IMR-90 (cell line): ENCODE data around the gene VSIG10L2. TPM values are rescaled to one million over a fixed set of nuclear protein-coding genes. Genes with fewer than 3 reads are reported as not detected.

Experiments used
- ATAC-seq: fragments of 200-7000 bp; cut with Tn5 transposase; 2 replicates; pipeline ENCODE4 v1.9.1; 2020; ENCODE audit warnings: low read depth, mild to moderate bottlenecking, moderate library complexity
- BruUV-seq: library from RNA; stranded (reverse); fragments of 400-500 nt; replicated peaks from 2 replicates; lab custom pipeline; 2021; lab: Mats Ljungman, UMichigan
- CTCF ChIA-PET: fragments of 300-600 bp; formaldehyde crosslinking; extraction: SDS; loops from one replicate; lab custom pipeline; 2021; ENCODE audit warnings: antibody characterized with exemption; lab: Yijun Ruan, JAX
- POLR2A ChIA-PET: fragments of 300-600 bp; sonication (Branson Sonifier 250); formaldehyde crosslinking; loops from one replicate; lab custom pipeline; 2022; ENCODE audit warnings: antibody characterized with exemption; ENCODE audit not compliant: unreplicated experiment; lab: Charles Lee
- DNase-seq: peaks from one replicate; pipeline ENCODE4 v3.0.0; 2013
- H2AFZ ChIP-seq: replicated peaks from 2 replicates; pipeline ENCODE3; 2013; ENCODE audit warnings: low read length, mild to moderate bottlenecking; ENCODE audit not compliant: poor library complexity
- H2AK5ac ChIP-seq: 2 replicates; pipeline ENCODE4 v1.6.1; 2013; ENCODE audit warnings: low read depth, low read length, inconsistent platforms
- H2AK9ac ChIP-seq: replicated peaks from 2 replicates; pipeline ENCODE3; 2013; ENCODE audit warnings: mild to moderate bottlenecking, low read depth, low read length, moderate library complexity; ENCODE audit not compliant: poor library complexity
- H2BK120ac ChIP-seq: 2 replicates; pipeline ENCODE4 v1.6.1; 2013; ENCODE audit warnings: low read depth, low read length, inconsistent platforms
- H2BK15ac ChIP-seq: 3 replicates; pipeline ENCODE4 v1.6.1; 2013; ENCODE audit warnings: low read depth, low read length, inconsistent platforms
- H2BK20ac ChIP-seq: 2 replicates; pipeline ENCODE4 v1.6.1; 2013; ENCODE audit warnings: low read depth, mild to moderate bottlenecking, inconsistent platforms, low read length, moderate library complexity
- H2BK5ac ChIP-seq: 2 replicates; pipeline ENCODE4 v1.6.1; 2013; ENCODE audit warnings: mild to moderate bottlenecking, low read depth, low read length, inconsistent platforms; ENCODE audit not compliant: poor library complexity, severe bottlenecking
- H3K14ac ChIP-seq: replicated peaks from 2 replicates; pipeline ENCODE4 v1.6.1; 2013; ENCODE audit warnings: low read depth, low read length, inconsistent platforms
- H3K18ac ChIP-seq: 2 replicates; pipeline ENCODE4 v1.6.1; 2013; ENCODE audit warnings: low read depth, low read length, control low read depth
- H3K23ac ChIP-seq: 2 replicates; pipeline ENCODE4 v1.6.1; 2013; ENCODE audit warnings: low read depth, low read length, inconsistent platforms
- H3K27ac ChIP-seq: 2 replicates; pipeline ENCODE4 v1.5.1; 2013; ENCODE audit warnings: mild to moderate bottlenecking, control low read depth, low read length; ENCODE audit not compliant: insufficient read depth
- H3K27me3 ChIP-seq: 2 replicates; pipeline ENCODE4 v1.6.1; 2013; ENCODE audit warnings: low read length; ENCODE audit not compliant: control insufficient read depth, insufficient read depth
- H3K36me3 ChIP-seq: 2 replicates; pipeline ENCODE4 v1.6.1; 2013; ENCODE audit warnings: low read length, mixed read lengths; ENCODE audit not compliant: control insufficient read depth, insufficient read depth
- H3K4ac ChIP-seq: 2 replicates; pipeline ENCODE4 v1.6.1; 2013; ENCODE audit warnings: low read depth, low read length, inconsistent platforms
- H3K4me1 ChIP-seq: 2 replicates; pipeline ENCODE4 v1.6.1; 2013; ENCODE audit warnings: low read length, mixed read lengths; ENCODE audit not compliant: control insufficient read depth, insufficient read depth
- H3K4me2 ChIP-seq: 2 replicates; pipeline ENCODE4 v1.6.1; 2013; ENCODE audit warnings: low read depth, mild to moderate bottlenecking, control low read depth, low read length, moderate library complexity
- H3K4me3 ChIP-seq: 2 replicates; pipeline ENCODE4 v1.5.1; 2013; ENCODE audit warnings: low read depth, mild to moderate bottlenecking, control low read depth, low read length, moderate library complexity; ENCODE audit not compliant: insufficient read depth
- H3K56ac ChIP-seq: 2 replicates; pipeline ENCODE4 v1.6.1; 2013; ENCODE audit warnings: low read length, inconsistent platforms; ENCODE audit not compliant: insufficient read depth; ENCODE audit errors: extremely low read depth
- H3K79me1 ChIP-seq, 2 experiments: 2 replicates each; pipeline ENCODE4 v1.6.1; 2013; ENCODE audit warnings: low read length in 2 of 2, inconsistent platforms in 1 of 2, low read depth in 1 of 2
- H3K9ac ChIP-seq: 2 replicates; pipeline ENCODE4 v1.6.1; 2013; ENCODE audit warnings: low read depth, low read length, control low read depth
- H3K9me1 ChIP-seq: 2 replicates; pipeline ENCODE4 v1.6.1; 2013; ENCODE audit warnings: low read length, inconsistent platforms; ENCODE audit not compliant: insufficient read depth
- H3K9me3 ChIP-seq: 2 replicates; pipeline ENCODE4 v1.6.1; 2013; ENCODE audit warnings: low read length; ENCODE audit not compliant: control insufficient read depth, insufficient read depth
- H4K20me1 ChIP-seq: 2 replicates; pipeline ENCODE4 v1.6.1; 2013; ENCODE audit warnings: low read length, inconsistent platforms; ENCODE audit not compliant: insufficient read depth
- H4K5ac ChIP-seq: 2 replicates; pipeline ENCODE4 v1.6.1; 2013; ENCODE audit warnings: mild to moderate bottlenecking, low read depth, low read length, control low read depth
- H4K8ac ChIP-seq, 2 experiments: 2 replicates each; pipeline ENCODE4 v1.6.1; 2013; ENCODE audit warnings: low read depth in 2 of 2, low read length in 2 of 2, control low read depth in 1 of 2, inconsistent platforms in 1 of 2
- H4K91ac ChIP-seq: 2 replicates; pipeline ENCODE4 v1.6.1; 2013; ENCODE audit warnings: low read depth, low read length, inconsistent platforms; ENCODE audit not compliant: insufficient read depth
- RFX5 ChIP-seq: IDR thresholded peaks from 2 replicates; pipeline ENCODE4 v1.8.0; 2012; ENCODE audit warnings: low read depth, mild to moderate bottlenecking, low read length, moderate library complexity
- WGBS, 2 experiments: methylation state at CpG; one replicate each; pipeline versions ENCODE4 v1.1.5 to v1.1.7; 2013; ENCODE audit warnings: missing lambda C conversion rate in 2 of 2; ENCODE audit not compliant: insufficient read length in 1 of 2; ENCODE audit errors: extremely low coverage in 2 of 2; 5-methylcytosine and 5-hydroxymethylcytosine counted together
- dilution Hi-C: fragments of 300-500 bp; cut with HindIII; formaldehyde crosslinking; loops from one replicate; pipeline ENCODE4 v1.14.3; 2018; ENCODE audit warnings: low sequenced_read_pairs; ENCODE audit not compliant: unreplicated experiment
- in situ Hi-C: fragments of 300-500 bp; cut with MboI; formaldehyde crosslinking; loops from 3 replicates; pipeline ENCODE4 v1.14.3; 2019; ENCODE audit warnings: low sequenced_read_pairs, inconsistent platforms, mixed read lengths
- intact Hi-C: fragments of 100-400 bp; cut with micrococcal nuclease; formaldehyde crosslinking; loops from 2 replicates; pipeline ENCODE4 v1.10.0; 2022
- polyA plus RNA-seq, 3 experiments: library from polyadenylated mRNA; depleted of rRNA; stranded (reverse); fragments of >200 nt; gene quantifications; 2 replicates each; pipeline ENCODE4 v1.2.3, GENCODE V29; 2012; ENCODE audit warnings: low replicate concordance in 1 of 3
- total RNA-seq: library from RNA; depleted of rRNA; stranded (reverse); fragments of >200 nt; gene quantifications from 2 replicates; pipeline ENCODE4 v1.2.3, GENCODE V29; 2012
- TF ChIP-seq, protein P1 (sequence below): fragments of 150-350 bp; IDR thresholded peaks from 2 replicates; pipeline ENCODE4 v1.6.1; 2017; ENCODE audit warnings: mild to moderate bottlenecking, antibody characterized with exemption, low read length, low read depth

Gene VSIG10L2
- total and polyA plus RNA-seq, 2 of the 4 experiments (the other 2 are of a cell fraction), result under 0.01 TPM; not detected in 1

DNA sequence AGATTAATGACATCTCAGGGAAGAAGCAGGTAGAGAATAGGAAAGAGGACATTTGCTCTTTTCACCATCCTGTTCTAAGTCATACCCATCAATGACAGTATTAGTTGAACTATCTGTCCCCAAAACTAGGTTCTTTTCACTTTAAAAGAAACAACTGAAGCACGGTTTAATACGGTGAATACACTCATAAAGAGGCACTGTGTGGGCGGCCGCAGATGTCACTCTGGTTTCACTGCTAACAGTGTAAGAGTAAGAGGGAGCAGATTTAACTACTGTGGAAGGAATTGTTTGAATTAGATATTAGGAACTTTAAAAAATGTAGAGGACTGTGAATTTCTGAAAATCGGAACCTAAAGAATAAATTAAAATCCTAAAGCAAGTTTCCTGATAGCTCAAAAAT, 49.5 kb downstream of the VSIG10L2 start:
- no peak overlapping the region for H3K18ac ChIP-seq
- H4K91ac ChIP-seq, result no peak overlapping the region
- H3K27me3 ChIP-seq, result no peaks in the 10 kb centered on the region; the same call in 1 of the 2 replicates
- H3K23ac ChIP-seq, result no peak overlapping the region
- no peaks in the 10 kb centered on the region for H3K4me1 ChIP-seq
- no peak overlapping the region for H2AK9ac ChIP-seq
- no peak overlapping the region for H2AFZ ChIP-seq
- H4K5ac ChIP-seq, result no peak overlapping the region
- CTCF ChIA-PET, result no interaction called here
- H3K4ac ChIP-seq, result no peak overlapping the region
- DNase-seq (no peak), ATAC-seq (no peak)
- no peak overlapping the region for H2BK120ac ChIP-seq
- WGBS, 2 experiments, result no CpG with 5 or more reads among the region's 5 CpGs
- in situ Hi-C loops (no loop called here), intact Hi-C loops (no loop called here), dilution Hi-C loops (no loop called here)
- BruUV-seq, result no TSS peak
- H3K9ac ChIP-seq, result no peak overlapping the region
- TF ChIP-seq RFX5, result no peak
- TF ChIP-seq, protein P1, sequence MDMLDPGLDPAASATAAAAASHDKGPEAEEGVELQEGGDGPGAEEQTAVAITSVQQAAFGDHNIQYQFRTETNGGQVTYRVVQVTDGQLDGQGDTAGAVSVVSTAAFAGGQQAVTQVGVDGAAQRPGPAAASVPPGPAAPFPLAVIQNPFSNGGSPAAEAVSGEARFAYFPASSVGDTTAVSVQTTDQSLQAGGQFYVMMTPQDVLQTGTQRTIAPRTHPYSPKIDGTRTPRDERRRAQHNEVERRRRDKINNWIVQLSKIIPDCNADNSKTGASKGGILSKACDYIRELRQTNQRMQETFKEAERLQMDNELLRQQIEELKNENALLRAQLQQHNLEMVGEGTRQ, result no peak
- POLR2A ChIA-PET, result no interaction called here
- no peaks in the 10 kb centered on the region for H3K36me3 ChIP-seq
- H2BK15ac ChIP-seq, result no peak overlapping the region
- no peak overlapping the region for H3K27ac ChIP-seq
- H2BK20ac ChIP-seq, result no peak overlapping the region
- H3K4me2 ChIP-seq, result no peak overlapping the region
- no peaks in the 10 kb centered on the region for H3K9me1 ChIP-seq
- H3K56ac ChIP-seq, result no peak overlapping the region
- H3K9me3 ChIP-seq, result no peaks in the 10 kb centered on the region
- H3K4me3 ChIP-seq, result no peak overlapping the region
- H4K8ac ChIP-seq, result no peak overlapping the region
- H3K14ac ChIP-seq, result no peak overlapping the region
- H3K79me1 ChIP-seq, result no peaks in the 10 kb centered on the region
- H2BK5ac ChIP-seq, result no peak overlapping the region
- no peaks in the 10 kb centered on the region for H4K20me1 ChIP-seq
- no peak overlapping the region for H2AK5ac ChIP-seq
